NCI-H446 (cell line): ENCODE results near the gene SLC37A4.
A peak's percentile ranks its signal among the peaks of the same experiment; 100 is the strongest.
"Not testable (repeated sequence)": the region's sequence is repeated elsewhere in the genome, so short reads cannot be mapped to it uniquely, and the experiment has no call there.

Source experiments
- DNase-seq, 2 experiments: peaks; one replicate each; lab custom pipeline; 2025; lab: John Stamatoyannopoulos, UW

SLC37A4 gene

GRCh38 chr11:119041821-119042514 is 11.3 kb upstream of the SLC37A4 start:
- no peak for DNase-seq

GRCh38 chr11:119039471-119039870 is 8.8 kb upstream of the SLC37A4 start:
- DNase-seq, result not testable (repeated sequence)

GRCh38 chr11:119038884-119039283 is 8.2 kb upstream of the SLC37A4 start:
- no peak for DNase-seq

GRCh38 chr11:119034813-119035212 is 4.1 kb upstream of the SLC37A4 start:
- DNase-seq, result no peak

- not testable (repeated sequence) for DNase-seq
Observed at GRCh38 chr11:119033421-119033820, 2.7 kb upstream of the SLC37A4 start.

GRCh38 chr11:119031912-119032280 is 1.2 kb upstream of the SLC37A4 start:
- no peak for DNase-seq

GRCh38 chr11:119030029-119030328 is 698 bp downstream of the SLC37A4 start:
- no peak for DNase-seq

- DNase-seq, result no peak
Observed at GRCh38 chr11:119029340-119030028, 1.2 kb downstream of the SLC37A4 start.

GRCh38 chr11:119029069-119029339 is 1.7 kb downstream of the SLC37A4 start:
- DNase-seq, result no peak

- DNase-seq, result no peak
Observed at GRCh38 chr11:119028346-119029068, 2.2 kb downstream of the SLC37A4 start.

GRCh38 chr11:119027561-119028345 is 2.9 kb downstream of the SLC37A4 start:
- no peak for DNase-seq

- DNase-seq, result no peak
Observed at GRCh38 chr11:119026970-119027369, 3.7 kb downstream of the SLC37A4 start.

GRCh38 chr11:119025978-119026766 is 4.5 kb downstream of the SLC37A4 start:
- DNase-seq, result no peak

GRCh38 chr11:119025541-119025940 is 5.1 kb downstream of the SLC37A4 start:
- DNase-seq, result no peak

GRCh38 chr11:119025099-119025473 is 5.6 kb downstream of the SLC37A4 start:
- DNase-seq, result no peak

- DNase-seq, result no peak
Observed at GRCh38 chr11:119024430-119025098, 6.1 kb downstream of the SLC37A4 start.

GRCh38 chr11:119023741-119024140 is 6.9 kb downstream of the SLC37A4 start:
- DNase-seq, result no peak

GRCh38 chr11:119021631-119022030 is 9.0 kb downstream of the SLC37A4 start:
- DNase-seq, result no peak

- DNase-seq, result no peak
Observed at GRCh38 chr11:119019996-119020395, 10.7 kb downstream of the SLC37A4 start.

GRCh38 chr11:119018074-119018938 is 12.4 kb downstream of the SLC37A4 start, which contains the start of the genes RPS25 and TRAPPC4:
Gene RPS25 (minus strand): TSS chr11:119018343. CDS start chr11:119018284, 59 bp downstream.
Gene TRAPPC4 (plus strand): TSS chr11:119018766. CDS start chr11:119018796, 30 bp downstream.
- DNase-seq, result peak; percentile 95 to 96
